Measurements from ENCODE around the gene ARHGAP36.

ARHGAP36 gene

DNA sequence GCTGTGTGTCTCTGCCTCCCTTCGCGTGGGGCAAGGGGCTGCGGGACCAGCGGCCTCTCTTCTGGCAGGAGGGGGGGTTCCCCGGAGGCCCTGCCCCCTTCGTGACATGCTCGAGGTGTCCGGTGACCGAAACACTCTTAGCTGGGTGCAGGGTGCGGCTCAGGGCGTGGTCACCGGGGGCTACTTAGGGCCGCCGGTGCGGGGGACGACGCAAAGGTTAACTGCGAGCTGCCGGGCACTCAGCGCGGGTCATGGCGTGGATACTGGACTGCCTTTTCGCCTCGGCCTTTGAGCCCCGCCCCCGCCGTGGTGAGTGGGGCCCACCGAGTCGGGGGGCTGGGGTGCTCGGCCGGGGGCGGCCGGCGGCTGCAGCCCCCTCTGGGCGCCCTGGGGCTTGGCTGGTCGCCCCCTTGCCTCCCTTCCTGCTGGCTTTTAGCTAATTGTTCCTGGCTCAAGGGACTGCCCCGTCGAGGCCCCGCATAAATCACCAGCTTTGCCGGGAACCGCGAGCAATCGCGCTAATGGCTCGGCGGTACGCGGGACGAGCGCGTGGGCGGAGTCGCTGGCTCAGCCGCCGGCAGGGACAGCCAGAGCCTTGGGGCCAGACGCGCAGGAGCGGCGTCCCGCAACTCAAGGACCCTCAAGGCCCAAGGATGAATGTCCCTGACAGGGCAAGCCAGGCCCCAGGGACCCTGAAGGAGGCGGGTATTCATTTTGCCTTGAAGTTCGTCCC is at the start of gene ARHGAP36:
TSS of gene ARHGAP36 (plus strand) at position 211 of the 733 bp plus-strand sequence. CDS start 23,320 bp downstream, outside the sequence.
- no peak for DNase-seq

DNA sequence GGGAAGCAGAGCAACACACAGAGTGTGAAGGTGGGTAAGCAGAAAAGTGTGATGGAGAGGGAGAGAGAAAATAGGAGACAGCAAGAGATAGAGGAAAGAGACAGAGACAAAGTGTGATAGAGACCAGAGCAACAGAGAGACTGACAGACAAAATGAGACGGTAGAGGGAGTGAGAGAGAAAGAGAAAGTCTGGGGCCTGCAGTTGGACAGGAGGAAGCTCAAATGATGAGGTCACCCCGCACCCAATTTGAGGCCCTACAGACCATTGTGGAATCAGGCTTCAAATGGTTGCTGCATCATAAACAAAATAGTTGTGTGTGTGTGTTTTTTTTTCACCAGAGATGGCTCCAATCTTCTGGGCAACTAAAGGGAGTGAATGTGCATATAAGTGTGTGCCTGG is 48.0 kb upstream of the ARHGAP36 start:
- no peak for DNase-seq

DNA sequence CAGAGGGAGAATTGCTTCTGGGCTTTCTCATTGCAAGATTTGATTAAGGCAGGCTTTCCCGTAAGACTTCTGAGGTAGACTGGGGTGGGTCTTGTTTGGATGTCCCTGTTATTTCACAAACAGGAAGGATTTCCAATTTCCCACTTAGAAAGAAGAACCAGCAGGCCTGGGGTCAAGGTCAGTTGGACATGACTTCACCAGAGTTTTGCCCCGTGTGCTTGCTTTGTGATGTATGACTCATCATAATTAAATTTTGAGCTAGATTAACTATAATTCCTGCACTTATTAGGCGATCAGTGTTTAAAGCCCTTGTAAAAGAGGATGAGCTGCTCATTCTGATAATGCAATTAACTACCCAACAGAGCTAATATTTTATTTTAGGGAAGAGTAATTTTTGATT is 32.8 kb upstream of the ARHGAP36 start:
- no peak for DNase-seq

DNA sequence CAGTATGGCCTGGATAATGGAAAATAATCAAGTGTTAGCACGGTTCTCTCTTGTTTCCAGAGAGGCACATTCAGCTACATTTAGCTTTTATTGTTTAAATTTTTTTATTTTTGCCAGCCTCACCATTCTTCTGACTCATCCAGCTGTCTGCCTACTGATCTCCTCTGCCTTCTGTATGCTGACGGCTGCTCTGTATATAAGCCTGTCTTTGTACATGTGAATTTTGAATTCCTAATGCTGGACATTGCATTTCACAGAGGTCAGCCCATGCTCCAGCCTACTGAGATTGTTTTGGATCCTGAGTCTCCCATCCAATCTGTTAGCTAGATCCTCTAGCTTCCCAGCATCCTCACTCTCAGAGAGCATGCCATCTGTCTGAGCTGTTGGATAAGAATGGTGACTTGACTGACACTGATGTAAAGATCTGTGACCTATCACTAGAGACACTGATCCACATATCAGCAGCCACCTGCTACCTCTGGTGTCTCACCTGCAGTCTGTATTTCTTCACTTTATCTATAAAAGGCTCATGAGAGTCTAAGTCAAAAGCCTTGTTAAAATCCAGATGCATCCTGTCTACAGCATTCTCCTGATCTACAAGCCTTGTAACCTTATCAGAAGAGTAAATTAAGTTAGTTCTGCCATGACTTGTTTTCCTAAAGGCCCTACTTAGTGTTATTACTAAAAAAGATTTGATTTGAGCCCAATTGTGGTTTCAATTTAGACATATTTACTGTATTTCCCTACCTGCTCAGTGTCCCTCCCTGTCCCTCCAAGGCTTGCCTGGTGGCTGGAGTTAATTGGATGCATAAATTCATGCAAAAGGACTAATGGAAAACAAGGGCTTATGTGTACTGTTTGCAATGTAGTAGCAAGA is 25.6 kb upstream of the ARHGAP36 start:
- no peak for DNase-seq

DNA sequence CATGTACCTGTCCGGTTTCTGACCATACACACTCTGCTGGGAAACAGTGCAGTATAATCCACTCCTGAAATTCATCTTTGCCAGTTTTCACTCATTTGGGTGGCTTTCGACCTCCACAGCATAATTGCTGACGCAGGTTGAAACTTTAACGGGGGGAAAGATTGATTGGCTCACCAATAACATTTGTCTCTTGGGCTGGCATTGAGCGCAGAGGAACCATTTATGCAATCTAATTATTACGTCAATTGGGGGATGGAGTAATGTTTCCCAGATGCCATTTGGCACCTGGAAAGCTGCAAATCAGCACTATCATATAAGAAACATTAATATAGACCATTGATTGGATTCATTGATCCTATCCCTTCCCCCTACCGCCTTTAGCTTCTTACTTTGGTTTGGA is 24.1 kb upstream of the ARHGAP36 start:
- DNase-seq = no peak

GRCh38 chrX:131040781-131041180 is 17.4 kb upstream of the ARHGAP36 start:
- DNase-seq = no peak

GRCh38 chrX:131041667-131042066 is 16.5 kb upstream of the ARHGAP36 start:
- no peak for DNase-seq

DNA sequence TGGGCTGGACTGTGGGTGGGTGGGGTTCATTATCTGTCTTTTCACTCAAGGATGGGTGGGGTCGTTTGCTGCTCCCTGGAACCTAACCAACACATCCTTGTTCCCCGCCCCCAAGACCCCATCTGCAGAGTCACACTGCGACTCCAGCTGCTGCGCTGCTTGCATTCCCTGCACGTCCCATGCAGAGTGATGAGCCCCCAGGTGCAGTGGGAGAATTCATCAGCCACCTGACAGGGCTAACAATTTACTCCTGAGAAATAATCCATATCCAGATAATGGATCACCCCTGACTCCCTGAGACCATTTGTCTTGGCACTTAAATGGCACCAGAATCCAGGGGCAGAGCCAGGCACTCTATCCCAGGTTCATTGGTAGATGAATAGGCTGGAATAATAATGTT is 12.4 kb upstream of the ARHGAP36 start:
- no peak for DNase-seq

- no peak for DNase-seq
These were observed 11.6 kb upstream of the ARHGAP36 start for GRCh38 chrX:131046596-131046995.

- DNase-seq = no peak
These were observed 11.0 kb upstream of the ARHGAP36 start for GRCh38 chrX:131047180-131047579.

DNA sequence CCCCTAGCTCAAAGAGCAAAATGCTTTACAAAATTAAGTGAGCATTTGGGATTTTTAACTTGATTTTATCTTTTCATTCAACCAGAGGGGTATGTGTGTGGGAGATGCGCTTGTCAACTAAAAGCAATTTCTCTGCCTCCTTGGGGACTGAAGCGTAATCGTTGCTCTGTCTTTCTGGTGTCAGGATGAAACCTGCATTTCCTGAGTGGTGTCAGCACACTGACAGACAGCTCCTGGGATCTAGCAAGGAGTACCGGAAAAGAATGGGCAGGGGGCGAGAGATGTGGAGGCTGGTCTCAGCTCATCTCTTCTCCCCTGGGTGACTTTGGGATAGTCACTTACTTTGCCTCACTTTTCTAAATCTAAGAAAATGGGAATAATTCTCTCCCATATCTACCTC is 5.1 kb upstream of the ARHGAP36 start:
- no peak for DNase-seq

DNA sequence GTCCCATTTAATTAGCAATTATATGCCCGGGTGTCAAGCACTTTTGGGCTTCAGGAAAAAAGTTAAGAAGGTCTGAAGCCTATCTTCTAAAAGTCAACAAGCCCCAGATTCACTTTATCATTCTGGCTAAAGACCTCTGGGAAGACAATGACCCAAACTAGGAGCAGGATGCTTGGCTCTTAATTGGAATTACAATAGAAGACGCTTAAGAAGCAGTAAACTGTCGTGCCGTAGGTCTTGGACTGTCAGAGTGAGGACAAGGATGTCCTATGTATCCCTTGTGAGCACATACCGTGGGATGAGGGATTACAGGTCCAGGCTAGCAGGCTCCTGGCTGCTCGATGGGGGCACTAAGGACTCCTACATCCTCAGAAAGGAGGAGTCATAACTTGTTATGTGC is 3.2 kb upstream of the ARHGAP36 start:
- DNase-seq = no peak

DNA sequence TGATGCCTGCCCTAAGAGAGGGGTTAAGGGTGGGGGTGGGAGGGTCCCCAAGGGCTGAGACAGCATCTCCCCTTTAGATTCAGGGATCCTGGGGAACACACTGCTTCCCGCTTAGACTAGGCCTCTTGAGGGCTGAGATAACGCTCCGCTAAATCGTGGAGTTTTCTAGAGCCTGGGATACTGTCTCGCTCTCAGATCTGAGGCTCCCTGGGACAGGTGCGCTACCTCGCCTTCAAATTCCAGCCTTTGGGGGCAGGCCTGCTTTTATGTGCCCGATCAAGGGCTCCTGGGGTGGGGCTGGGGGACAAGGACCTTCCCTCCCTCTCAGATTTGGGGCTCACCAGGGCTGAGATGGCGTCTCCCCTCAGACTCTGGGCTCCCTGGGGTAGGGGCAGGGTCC is 440 bp upstream of the ARHGAP36 start:
- no peak for DNase-seq

DNA sequence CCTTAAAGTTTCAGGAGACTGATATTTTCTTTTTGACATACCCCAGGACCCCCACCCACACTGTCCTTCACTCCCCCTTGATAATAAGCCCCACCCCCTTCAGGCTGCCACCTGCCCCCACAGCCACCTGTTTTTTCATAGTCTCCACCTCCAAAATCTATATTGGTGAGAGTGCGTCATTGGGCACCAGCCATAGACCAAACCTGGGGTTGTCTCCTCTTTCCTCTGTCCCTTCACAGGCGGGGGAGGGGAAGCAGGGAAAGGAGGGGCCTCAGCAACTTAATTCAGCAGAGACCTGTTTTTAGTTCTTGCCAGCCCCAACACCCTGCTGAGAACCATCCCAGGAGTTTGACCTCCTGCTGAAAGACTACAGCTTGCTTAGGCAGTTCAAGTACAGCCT is 1.1 kb downstream of the ARHGAP36 start:
- DNase-seq = no peak

DNA sequence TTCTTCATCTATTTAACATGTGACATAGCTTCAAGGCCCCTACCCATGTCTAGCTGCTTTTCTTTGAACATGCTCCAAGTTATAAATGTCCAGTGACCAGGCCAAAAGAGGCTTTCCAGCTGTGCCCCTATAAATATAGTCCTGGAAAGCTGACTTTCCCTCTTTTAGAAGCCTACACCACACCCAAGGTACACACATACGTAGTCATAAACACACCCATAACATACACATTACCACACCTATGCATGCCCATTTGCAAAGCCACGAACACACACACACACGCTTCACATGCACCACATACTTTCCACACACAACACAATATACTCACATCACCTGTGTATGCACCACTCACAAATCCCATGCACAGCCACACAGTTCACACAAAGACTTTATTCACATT is 2.0 kb downstream of the ARHGAP36 start:
- no peak for DNase-seq

DNA sequence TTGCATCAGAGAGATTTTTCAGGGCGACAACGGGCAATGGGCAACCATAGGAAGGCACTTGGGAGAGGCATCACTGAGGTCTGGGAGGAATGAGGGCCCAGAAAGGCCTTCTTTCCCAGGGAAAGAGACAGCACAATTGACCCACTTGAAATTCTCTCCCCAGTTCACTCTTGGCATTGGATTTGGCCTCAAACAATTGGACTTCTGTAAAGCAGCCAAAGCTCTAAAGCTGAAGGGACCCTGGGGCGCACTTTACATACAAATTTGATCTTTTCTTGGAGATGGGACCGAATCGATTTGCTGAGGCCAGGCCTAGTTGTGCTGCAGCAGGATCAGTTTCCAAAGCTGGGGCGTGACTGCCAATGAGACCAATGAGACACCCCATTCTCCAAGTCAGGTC is 3.2 kb downstream of the ARHGAP36 start:
- DNase-seq = no peak

DNA sequence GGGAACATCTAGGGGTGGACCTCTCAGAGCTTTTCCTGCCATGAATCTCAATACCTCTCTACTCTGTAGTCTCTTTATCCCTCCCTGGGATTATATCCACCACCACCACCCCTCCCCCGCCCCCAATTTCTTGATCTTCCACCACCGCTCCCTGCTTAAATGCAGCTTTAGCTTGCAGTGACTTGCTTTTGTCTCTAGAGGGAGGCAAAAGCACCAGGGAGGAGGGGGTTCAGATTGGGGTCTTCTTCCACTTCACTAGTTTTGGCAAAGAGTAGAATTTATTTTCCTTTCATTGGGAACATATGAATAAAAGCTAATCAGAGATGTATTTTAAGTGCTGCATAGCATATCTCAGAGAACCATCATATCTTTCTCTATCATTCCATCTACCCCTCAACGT is 5.5 kb downstream of the ARHGAP36 start:
- no peak for DNase-seq

GRCh38 chrX:131066237-131066636 is 8.1 kb downstream of the ARHGAP36 start:
- DNase-seq = no peak

GRCh38 chrX:131067216-131067615 is 9.1 kb downstream of the ARHGAP36 start:
- DNase-seq = no peak

DNA sequence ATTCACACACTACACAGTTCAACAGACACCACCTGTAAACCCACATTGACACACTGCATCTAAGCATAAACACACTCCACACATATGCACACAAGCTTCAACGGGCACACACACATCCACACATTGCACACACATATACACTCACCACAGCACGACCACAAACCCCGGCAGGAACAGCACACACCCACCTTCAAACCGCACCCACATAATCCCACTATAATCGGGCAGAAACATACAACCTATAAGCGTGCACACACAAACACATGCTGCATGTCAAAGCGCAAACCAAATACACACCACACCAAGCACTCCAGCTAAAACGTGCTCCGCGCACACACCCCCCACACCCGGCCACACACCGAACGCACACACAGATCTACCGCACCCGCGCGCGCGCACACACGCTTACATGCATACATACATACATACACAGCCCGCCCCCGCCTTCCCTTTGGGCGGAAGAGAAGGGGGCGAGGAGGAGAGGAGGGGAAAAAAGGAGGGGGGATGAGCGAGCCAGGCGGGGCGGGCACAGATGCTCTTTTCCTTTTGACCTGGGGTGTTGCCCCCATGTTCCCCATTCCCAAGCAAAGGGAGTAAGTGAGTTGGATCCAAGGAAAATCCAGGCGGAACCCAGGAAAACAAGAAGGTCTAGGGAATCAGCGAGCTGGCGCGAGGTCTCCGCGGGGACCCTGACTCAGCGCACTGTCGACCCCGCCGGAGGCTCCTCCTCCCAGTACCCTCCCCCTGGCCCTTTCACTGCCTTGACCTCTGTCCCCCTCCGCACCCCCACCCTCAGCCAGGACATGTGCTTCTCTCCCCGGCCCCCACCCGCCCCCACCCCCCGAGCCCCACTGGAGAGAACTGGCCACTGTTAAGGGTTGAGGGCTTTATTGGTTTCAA is 9.9 kb downstream of the ARHGAP36 start:
- DNase-seq = no peak

DNA sequence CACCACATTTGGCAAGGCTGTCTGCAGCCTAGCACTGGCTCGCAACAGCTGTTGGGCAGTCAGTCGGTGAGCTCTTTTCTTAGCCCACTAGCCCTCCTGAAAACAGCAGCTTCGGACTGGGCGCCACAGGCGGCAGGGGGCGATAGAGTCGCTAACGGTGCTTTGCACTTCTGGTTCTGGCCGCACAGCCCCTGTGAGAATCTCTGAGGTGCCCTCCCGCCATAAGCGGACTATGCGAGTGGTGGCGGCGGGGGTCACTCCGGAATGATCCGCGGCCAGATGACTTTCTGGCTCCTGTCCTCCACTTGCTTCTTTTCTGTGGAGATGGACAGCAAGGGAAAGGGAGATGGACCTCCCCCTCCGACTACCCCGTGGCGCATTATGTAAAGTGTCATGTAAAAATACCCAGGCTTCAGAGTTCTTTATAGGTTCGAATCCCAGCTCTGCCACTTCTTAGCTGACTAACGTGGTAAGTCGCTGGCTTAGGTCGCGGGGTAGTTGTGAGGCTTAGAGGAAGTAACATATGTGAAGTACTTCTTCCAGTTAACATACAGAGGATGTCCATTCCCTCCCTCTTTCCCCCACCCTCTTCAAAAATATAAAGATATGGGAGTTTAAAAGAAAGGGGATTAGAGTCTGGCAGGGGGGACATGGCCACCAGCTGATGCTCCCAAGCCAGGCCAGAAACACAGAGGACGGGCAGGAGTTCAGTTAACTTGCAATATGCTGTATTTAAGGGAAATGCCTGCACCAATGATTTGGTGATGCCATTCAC is 11.0 kb downstream of the ARHGAP36 start:
- DNase-seq = no peak

- DNase-seq = no peak
These were observed 14.9 kb downstream of the ARHGAP36 start for GRCh38 chrX:131072871-131073571.
